Measurements from ENCODE around the gene SLC10A3. TPM values are rescaled to one million over a fixed set of nuclear protein-coding genes. Genes with fewer than 3 reads are reported as not detected.

Gene SLC10A3
- total and polyA plus RNA-seq, 11 donors: 8.3 to 50.6 (median 15.5) TPM

DNA sequence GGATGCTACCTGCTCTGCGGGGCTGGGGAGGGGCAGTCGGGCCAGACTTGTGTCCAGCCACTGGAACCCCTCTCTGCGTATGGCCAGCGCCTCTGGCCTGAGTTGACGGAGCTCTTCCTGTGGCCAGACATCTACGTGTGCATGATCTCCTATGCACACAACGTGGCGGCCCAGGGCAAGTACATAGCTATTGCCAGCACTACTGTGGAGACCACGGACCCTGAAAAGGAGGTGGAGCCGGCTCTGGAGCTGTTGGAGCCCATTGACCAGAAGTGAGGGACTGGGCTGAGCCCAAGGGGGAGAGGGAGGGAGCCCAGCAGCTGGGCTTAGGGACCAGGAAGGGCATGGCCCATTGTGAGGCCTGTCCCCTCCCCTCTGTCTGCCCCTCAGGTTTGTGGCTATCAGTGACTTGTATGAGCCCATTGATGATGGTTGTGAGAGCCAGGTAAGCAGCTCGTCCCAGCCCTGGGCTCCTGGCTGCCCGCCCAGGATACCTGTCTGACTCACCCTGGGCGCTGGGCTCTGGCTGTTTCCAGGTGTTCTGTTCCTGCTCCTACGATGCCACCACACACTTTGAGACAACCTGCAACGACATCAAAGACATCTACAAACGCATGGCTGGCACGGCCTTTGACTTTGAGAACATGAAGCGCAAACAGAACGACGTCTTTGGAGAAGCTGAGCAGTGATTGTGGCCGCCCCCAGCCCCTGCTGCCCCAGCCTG is 48.3 kb downstream of the SLC10A3 start:
- H3K36me3 ChIP-seq: peaks cover 0 to 38% (median 28%) of the 10 kb centered on the region in 9 donors
- H3K9me3 ChIP-seq: no peaks in the 10 kb centered on the region
- TF ChIP-seq, protein P1, sequence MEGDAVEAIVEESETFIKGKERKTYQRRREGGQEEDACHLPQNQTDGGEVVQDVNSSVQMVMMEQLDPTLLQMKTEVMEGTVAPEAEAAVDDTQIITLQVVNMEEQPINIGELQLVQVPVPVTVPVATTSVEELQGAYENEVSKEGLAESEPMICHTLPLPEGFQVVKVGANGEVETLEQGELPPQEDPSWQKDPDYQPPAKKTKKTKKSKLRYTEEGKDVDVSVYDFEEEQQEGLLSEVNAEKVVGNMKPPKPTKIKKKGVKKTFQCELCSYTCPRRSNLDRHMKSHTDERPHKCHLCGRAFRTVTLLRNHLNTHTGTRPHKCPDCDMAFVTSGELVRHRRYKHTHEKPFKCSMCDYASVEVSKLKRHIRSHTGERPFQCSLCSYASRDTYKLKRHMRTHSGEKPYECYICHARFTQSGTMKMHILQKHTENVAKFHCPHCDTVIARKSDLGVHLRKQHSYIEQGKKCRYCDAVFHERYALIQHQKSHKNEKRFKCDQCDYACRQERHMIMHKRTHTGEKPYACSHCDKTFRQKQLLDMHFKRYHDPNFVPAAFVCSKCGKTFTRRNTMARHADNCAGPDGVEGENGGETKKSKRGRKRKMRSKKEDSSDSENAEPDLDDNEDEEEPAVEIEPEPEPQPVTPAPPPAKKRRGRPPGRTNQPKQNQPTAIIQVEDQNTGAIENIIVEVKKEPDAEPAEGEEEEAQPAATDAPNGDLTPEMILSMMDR (IDR thresholded peaks at IDR 0.05): no peak
- no peak for TF ChIP-seq POLR2A (IDR thresholded peaks at IDR 0.05)
- no peak overlapping the region for H3K27ac ChIP-seq
- H3K4me1 ChIP-seq: peaks cover 0 to 28% (median 15%) of the 10 kb centered on the region in 12 donors
- no peak overlapping the region for H3K4me3 ChIP-seq
- no peaks in the 10 kb centered on the region for H3K27me3 ChIP-seq
- 78 to 89% (median 84%) methylated on average over 19 to 21 of the region's 21 CpGs for WGBS, 4 donors
- intact Hi-C loops (cut with DNase I): loop anchor here in 1 of 10 donors (5.0 kb wide), 1 partner anchor 40 kb away; no protein-coding TSS in a partner anchor
- DNase-seq: no peak
- ATAC-seq: no peak

DNA sequence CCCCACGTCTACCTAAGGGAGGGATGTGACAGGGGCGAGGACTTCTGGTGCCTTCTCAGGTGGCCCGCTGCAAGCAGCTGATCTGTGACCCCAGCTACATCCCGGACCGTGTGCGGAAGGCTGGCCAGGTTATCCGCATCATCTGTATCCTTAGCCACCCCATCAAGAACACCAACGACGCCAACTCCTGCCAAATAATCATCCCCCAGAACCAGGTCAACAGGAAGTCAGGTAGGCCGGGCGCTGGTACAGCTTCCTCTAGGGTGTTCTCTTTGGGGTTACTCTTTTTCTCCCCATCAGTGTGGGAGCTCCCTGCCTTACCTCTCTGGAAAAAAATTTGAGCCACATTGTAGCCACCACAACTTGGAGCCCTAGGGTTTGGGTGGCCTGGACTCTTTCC is 48.9 kb downstream of the SLC10A3 start:
- H3K27ac ChIP-seq: no peak overlapping the region
- 88 to 95% (median 88%) methylated on average over 11 of the region's 11 CpGs for WGBS, 4 donors
- no peak for ATAC-seq
- intact Hi-C loops (cut with DNase I): loop anchor here in 1 of 10 donors (5.0 kb wide), 1 partner anchor 41 kb away; no protein-coding TSS in a partner anchor
- H3K4me3 ChIP-seq: no peak overlapping the region
- peaks cover 0 to 35% (median 28%) of the 10 kb centered on the region in 9 donors for H3K36me3 ChIP-seq
- TF ChIP-seq, protein P1 (IDR thresholded peaks at IDR 0.05): no peak
- TF ChIP-seq POLR2A (IDR thresholded peaks at IDR 0.05): no peak
- no peaks in the 10 kb centered on the region for H3K27me3 ChIP-seq
- H3K4me1 ChIP-seq: peaks cover 0 to 28% (median 15%) of the 10 kb centered on the region in 12 donors
- no peaks in the 10 kb centered on the region for H3K9me3 ChIP-seq
- no peak for DNase-seq

DNA sequence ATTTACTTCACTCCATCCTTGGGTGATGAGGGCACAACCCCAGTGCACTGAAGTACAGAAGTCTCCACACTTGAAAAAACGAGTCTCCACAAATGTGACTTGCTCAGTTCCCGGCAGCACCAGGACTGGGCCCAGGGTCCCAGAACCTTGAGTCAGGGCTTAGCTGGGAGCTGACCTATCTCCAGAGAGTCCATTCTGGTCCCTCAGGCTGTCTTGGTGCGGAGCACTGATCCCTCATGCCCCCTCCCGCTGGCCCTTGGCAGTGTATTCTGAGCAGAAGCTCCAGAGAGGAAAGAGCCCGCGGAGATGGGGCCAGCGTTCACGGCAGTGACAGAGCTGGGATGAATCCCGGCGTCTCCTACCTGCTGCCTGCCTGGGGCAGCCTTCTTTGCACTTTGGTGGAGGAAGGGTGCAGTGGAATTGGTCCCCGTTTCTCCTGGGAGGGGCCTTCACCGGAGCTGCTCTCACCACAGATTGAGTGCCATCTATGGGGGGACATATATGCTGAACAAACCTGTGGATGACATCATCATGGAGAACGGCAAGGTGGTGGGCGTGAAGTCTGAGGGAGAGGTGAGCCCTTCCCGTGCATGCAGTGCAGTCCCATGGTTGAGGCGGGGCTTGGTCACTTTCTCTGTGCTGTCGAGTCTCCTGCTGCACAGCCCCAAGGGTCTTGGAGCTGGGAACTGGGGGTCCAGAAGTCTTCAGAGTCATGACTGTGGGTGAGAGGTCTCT is 49.6 kb downstream of the SLC10A3 start:
- Histone ChIP-seq H3K27me3 (no peaks in the 10 kb centered on the region), H3K36me3 (peaks cover 0 to 35% (median 28%) of the 10 kb centered on the region in 9 donors), H3K27ac (no peak overlapping the region), H3K9me3 (no peaks in the 10 kb centered on the region), H3K4me3 (no peak overlapping the region), H3K4me1 (peaks cover 0 to 31% (median 16%) of the 10 kb centered on the region in 12 donors)
- no peak for TF ChIP-seq POLR2A (IDR thresholded peaks at IDR 0.05)
- TF ChIP-seq, protein P1 (IDR thresholded peaks at IDR 0.05): no peak
- intact Hi-C loops (cut with DNase I): loop anchor here in 1 of 10 donors (5.0 kb wide), 1 partner anchor 42 kb away; no protein-coding TSS in a partner anchor
- ATAC-seq (no peak), DNase-seq (no peak)
- 80 to 84% (median 82%) methylated on average over 15 to 17 of the region's 17 CpGs for WGBS, 4 donors

DNA sequence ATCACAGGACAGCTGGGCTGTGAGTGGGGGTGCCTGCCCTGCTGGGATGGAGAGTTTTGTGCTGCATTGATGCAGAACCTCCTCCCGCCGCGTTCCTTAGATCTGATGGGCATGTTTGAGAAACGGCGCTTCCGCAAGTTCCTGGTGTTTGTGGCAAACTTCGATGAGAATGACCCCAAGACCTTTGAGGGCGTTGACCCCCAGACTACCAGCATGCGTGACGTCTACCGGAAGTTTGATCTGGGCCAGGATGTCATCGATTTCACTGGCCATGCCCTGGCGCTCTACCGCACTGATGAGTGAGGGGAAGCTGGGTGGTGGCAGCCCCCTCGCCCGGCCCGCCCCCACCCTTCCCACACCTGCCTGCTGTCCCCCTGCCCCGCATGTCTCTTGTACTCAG is 50.6 kb downstream of the SLC10A3 start:
- Histone ChIP-seq H3K27ac (no peak overlapping the region), H3K27me3 (no peaks in the 10 kb centered on the region), H3K36me3 (peaks cover 0 to 38% (median 29%) of the 10 kb centered on the region in 9 donors), H3K4me3 (no peak overlapping the region), H3K4me1 (peaks cover 0 to 24% (median 11%) of the 10 kb centered on the region in 12 donors), H3K9me3 (no peaks in the 10 kb centered on the region)
- DNase-seq (no peak), ATAC-seq (no peak)
- WGBS, 4 donors: 87 to 90% (median 88%) methylated on average over 18 of the region's 18 CpGs
- intact Hi-C loops (cut with DNase I): loop anchor here in 4 of 10 donors (5.0 to 10.0 kb wide), 5 partner anchors 37 to 77 kb away; partner anchors contain the start of genes EMD (in 1 of the 4), FAM3A (in 1 of the 4), FLNA (in 1 of the 4) and LAGE3 (in 1 of the 4)
- TF ChIP-seq POLR2A (IDR thresholded peaks at IDR 0.05): no peak
- TF ChIP-seq, protein P1 (IDR thresholded peaks at IDR 0.05): no peak

Measured in heart left ventricle (tissue), 16 donors.